Measurements from ENCODE around the gene LRRC63. TPM values are rescaled to one million over a fixed set of nuclear protein-coding genes. Genes with fewer than 3 reads are reported as not detected.

The LRRC63 gene
- total RNA-seq, 3 donors from 2014 or later (not counting 1 experiment from before 2014, with no cell fraction given): 0.32 to 0.95 (median 0.40) TPM

- TF ChIP-seq CTCF (IDR thresholded peaks at IDR 0.05): peak; percentile 3
- H3K27ac Mint-ChIP-seq: no peak overlapping the region
- H3K9me3 Mint-ChIP-seq: no peaks in the 10 kb centered on the region
- no peaks in the 10 kb centered on the region for H3K36me3 Mint-ChIP-seq
- no peak overlapping the region for H3K4me3 Mint-ChIP-seq
- no peaks in the 10 kb centered on the region for H3K27me3 ChIP-seq (ENCODE audit: control insufficient read depth, insufficient read depth, low read length)
- no peaks in the 10 kb centered on the region for H3K36me3 ChIP-seq (ENCODE audit: control insufficient read depth, insufficient read depth, low read length)
- H3K4me1 ChIP-seq (ENCODE audit: control insufficient read depth, insufficient read depth, low read length): no peaks in the 10 kb centered on the region
- ATAC-seq (peak in 1 of 3 donors; percentile 24), DNase-seq (no peak)
- H3K27me3 Mint-ChIP-seq (ENCODE audit: low read depth in 2 of 2): no peaks in the 10 kb centered on the region
- H3K4me3 ChIP-seq (ENCODE audit: low read length): no peak overlapping the region
- no peaks in the 10 kb centered on the region for H3K9me3 ChIP-seq (ENCODE audit: control insufficient read depth, insufficient read depth, low read length)
- peaks cover 0 to 7% of the 10 kb centered on the region in 2 donors for H3K4me1 Mint-ChIP-seq
- H3K27ac ChIP-seq (ENCODE audit: low read length): no peak overlapping the region
- 53% methylated on average over 4 of the region's 4 CpGs for WGBS (ENCODE audit: insufficient coverage)
- intact Hi-C loops (cut with micrococcal nuclease): loop anchor here (2.0 to 10.0 kb wide), 3 partner anchors 33 to 235 kb away; partner anchors contain the start of gene ZC3H13
Observed at GRCh38 chr13:46289260-46289955, 77.7 kb downstream of the LRRC63 start.

GRCh38 chr13:46290434-46290833, 78.7 kb downstream of the LRRC63 start:
- Mint-ChIP-seq H3K27ac (no peak overlapping the region), H3K4me1 (peaks cover 4 to 11% of the 10 kb centered on the region in 2 donors), H3K27me3 (ENCODE audit: low read depth in 2 of 2) (no peaks in the 10 kb centered on the region), H3K4me3 (no peak overlapping the region), H3K36me3 (no peaks in the 10 kb centered on the region), H3K9me3 (no peaks in the 10 kb centered on the region)
- 87% methylated on average over 3 of the region's 3 CpGs for WGBS (ENCODE audit: insufficient coverage)
- Histone ChIP-seq H3K4me3 (ENCODE audit: low read length) (no peak overlapping the region), H3K27me3 (ENCODE audit: control insufficient read depth, insufficient read depth, low read length) (no peaks in the 10 kb centered on the region), H3K4me1 (ENCODE audit: control insufficient read depth, insufficient read depth, low read length) (peaks cover 8% of the 10 kb centered on the region), H3K27ac (ENCODE audit: low read length) (no peak overlapping the region), H3K9me3 (ENCODE audit: control insufficient read depth, insufficient read depth, low read length) (no peaks in the 10 kb centered on the region), H3K36me3 (ENCODE audit: control insufficient read depth, insufficient read depth, low read length) (no peaks in the 10 kb centered on the region)
- no peak for ATAC-seq
- intact Hi-C loops (cut with micrococcal nuclease): no loop called here
- TF ChIP-seq CTCF (IDR thresholded peaks at IDR 0.05): no peak
- DNase-seq: no peak

GRCh38 chr13:46293436-46293835, 81.7 kb downstream of the LRRC63 start:
- H3K4me3 Mint-ChIP-seq: peak overlapping the region; percentile 26
- no peaks in the 10 kb centered on the region for H3K27me3 Mint-ChIP-seq (ENCODE audit: low read depth in 2 of 2)
- no peaks in the 10 kb centered on the region for H3K9me3 ChIP-seq (ENCODE audit: control insufficient read depth, insufficient read depth, low read length)
- peaks cover 29% of the 10 kb centered on the region for H3K4me1 ChIP-seq (ENCODE audit: control insufficient read depth, insufficient read depth, low read length)
- TF ChIP-seq CTCF (IDR thresholded peaks at IDR 0.05): no peak
- no peak for DNase-seq
- H3K36me3 Mint-ChIP-seq: no peaks in the 10 kb centered on the region
- no peak overlapping the region for H3K27ac ChIP-seq (ENCODE audit: low read length)
- peak overlapping the region; percentile 0 to 26 for H3K27ac Mint-ChIP-seq
- H3K9me3 Mint-ChIP-seq: no peaks in the 10 kb centered on the region
- H3K36me3 ChIP-seq (ENCODE audit: control insufficient read depth, insufficient read depth, low read length): no peaks in the 10 kb centered on the region
- 88% methylated on average over 2 of the region's 3 CpGs for WGBS (ENCODE audit: insufficient coverage)
- no peak overlapping the region for H3K4me3 ChIP-seq (ENCODE audit: low read length)
- intact Hi-C loops (cut with micrococcal nuclease): no loop called here
- ATAC-seq: no peak
- H3K4me1 Mint-ChIP-seq: peaks cover 32 to 37% of the 10 kb centered on the region in 2 donors
- H3K27me3 ChIP-seq (ENCODE audit: control insufficient read depth, insufficient read depth, low read length): no peaks in the 10 kb centered on the region

Measured in natural killer cell (primary cell).